ENCODE data around the gene DHDDS.

The DHDDS gene

DNA sequence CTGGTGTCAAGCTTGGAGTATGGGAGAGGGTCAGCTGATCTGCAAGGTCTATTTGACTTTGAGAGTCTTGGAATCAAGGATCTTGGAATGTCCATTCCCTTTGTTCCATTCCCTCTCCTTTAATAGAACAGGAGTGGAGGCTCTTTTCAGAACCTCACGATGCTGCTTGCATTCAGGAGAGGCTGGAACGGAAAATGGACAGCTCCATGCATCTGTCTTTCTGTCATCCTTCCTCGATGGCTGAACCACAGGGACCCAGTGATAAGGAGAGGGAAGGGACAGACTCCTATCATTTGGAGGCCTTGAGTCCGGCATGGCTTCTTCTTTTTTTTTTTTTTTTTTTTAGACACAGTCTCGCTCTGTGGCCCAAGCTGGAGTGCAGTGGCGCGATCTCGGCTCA lies 36.4 kb upstream of the DHDDS start:
- H3K4me3 ChIP-seq (ENCODE audit: low read depth, low read length) = no peak overlapping the region
- no peak for DNase-seq (ENCODE audit: low read depth)
- TF ChIP-seq, protein P1, sequence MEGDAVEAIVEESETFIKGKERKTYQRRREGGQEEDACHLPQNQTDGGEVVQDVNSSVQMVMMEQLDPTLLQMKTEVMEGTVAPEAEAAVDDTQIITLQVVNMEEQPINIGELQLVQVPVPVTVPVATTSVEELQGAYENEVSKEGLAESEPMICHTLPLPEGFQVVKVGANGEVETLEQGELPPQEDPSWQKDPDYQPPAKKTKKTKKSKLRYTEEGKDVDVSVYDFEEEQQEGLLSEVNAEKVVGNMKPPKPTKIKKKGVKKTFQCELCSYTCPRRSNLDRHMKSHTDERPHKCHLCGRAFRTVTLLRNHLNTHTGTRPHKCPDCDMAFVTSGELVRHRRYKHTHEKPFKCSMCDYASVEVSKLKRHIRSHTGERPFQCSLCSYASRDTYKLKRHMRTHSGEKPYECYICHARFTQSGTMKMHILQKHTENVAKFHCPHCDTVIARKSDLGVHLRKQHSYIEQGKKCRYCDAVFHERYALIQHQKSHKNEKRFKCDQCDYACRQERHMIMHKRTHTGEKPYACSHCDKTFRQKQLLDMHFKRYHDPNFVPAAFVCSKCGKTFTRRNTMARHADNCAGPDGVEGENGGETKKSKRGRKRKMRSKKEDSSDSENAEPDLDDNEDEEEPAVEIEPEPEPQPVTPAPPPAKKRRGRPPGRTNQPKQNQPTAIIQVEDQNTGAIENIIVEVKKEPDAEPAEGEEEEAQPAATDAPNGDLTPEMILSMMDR (IDR thresholded peaks at IDR 0.05; ENCODE audit: low read depth, low read length, missing control alignments) = no peak
- in situ Hi-C loops (cut with HindIII; ENCODE audit: low sequenced_read_pairs) = no loop called here

DNA sequence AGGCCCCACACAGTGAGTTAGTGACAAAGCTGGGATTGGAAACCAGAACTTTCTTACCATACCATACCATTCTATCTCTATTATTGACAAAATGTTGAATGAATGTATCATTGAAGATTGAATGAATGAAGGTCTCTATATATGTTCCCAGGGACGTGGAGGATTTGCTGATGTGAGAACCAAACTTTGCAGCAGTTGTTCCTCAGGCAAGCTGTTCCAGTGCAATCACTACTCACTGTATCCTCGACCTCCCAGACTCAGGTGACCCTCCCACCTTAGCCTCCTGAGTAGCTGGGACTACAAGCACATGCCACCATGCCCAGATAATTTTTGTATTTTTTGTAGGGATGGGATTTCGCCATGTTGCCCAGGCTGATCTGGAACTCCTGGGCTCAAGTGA lies 33.1 kb upstream of the DHDDS start:
- no peak overlapping the region for H3K4me3 ChIP-seq (ENCODE audit: low read depth, low read length)
- no peak for DNase-seq (ENCODE audit: low read depth)
- in situ Hi-C loops (cut with HindIII; ENCODE audit: low sequenced_read_pairs) = no loop called here
- TF ChIP-seq, protein P1 (IDR thresholded peaks at IDR 0.05; ENCODE audit: low read depth, low read length, missing control alignments) = no peak

DNA sequence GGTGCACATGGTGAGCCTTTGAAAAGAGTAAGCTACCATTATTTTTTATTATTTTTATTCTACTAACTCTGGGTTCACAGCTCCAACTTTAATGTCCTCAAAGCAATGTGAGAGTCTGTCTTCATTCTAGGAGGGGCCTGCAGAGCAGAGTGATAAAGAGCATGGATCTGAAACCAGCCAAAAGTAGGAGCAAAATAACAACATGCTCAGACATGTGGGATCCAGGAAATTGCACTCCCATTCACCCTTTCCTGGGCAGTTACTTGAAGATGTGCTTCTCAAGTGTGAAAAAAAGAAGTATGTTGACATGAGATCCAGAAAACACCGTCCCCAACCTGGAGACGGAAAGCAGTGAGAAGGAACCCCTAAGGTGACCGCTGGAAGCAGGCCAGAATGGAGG lies 30.2 kb upstream of the DHDDS start:
- in situ Hi-C loops (cut with HindIII; ENCODE audit: low sequenced_read_pairs) = no loop called here
- H3K4me3 ChIP-seq (ENCODE audit: low read depth, low read length) = no peak overlapping the region
- no peak for DNase-seq (ENCODE audit: low read depth)
- TF ChIP-seq, protein P1 (IDR thresholded peaks at IDR 0.05; ENCODE audit: low read depth, low read length, missing control alignments) = no peak

DNA sequence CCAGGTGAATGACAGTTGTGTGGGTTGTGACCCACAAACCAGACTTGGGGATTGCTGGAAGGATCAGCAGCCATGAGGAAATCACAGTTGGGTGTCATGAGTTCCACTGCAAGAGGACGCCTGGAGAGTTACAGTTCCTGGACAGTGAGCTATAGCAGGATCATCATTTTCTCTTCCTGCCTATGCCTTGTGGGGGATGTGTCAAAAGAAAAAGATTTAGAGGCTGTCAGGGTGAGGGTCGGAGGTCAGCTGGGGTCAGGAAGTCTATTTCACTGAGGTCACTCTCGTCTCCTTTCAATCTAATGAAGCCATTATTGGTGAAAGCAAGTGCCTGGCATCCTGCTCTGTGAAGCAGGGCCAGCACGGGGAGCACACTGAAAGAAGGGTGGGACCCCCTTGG lies 28.5 kb upstream of the DHDDS start:
- TF ChIP-seq, protein P1 (IDR thresholded peaks at IDR 0.05; ENCODE audit: low read depth, low read length, missing control alignments) = no peak
- in situ Hi-C loops (cut with HindIII; ENCODE audit: low sequenced_read_pairs) = no loop called here
- H3K4me3 ChIP-seq (ENCODE audit: low read depth, low read length) = no peak overlapping the region
- no peak for DNase-seq (ENCODE audit: low read depth)

DNA sequence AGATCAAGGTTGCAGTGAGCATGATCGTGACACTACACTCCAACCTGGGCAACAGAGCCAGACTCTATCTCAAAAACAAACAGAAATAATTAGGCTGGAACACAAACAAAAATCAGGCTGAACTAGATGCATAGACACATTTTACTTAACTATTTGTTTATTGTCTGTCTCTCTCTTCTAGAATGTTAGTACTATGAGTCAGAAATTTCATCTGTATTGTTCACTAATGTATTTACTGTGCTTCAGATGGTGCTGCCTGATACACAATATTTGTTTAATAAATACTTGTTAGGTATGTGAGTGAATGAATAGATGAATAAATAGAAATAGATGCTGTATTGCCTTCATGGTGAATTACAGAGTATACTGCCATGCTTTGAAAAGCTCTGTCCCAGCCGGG lies 27.5 kb upstream of the DHDDS start:
- DNase-seq (ENCODE audit: low read depth) = no peak
- TF ChIP-seq, protein P1 (IDR thresholded peaks at IDR 0.05; ENCODE audit: low read depth, low read length, missing control alignments) = no peak
- in situ Hi-C loops (cut with HindIII; ENCODE audit: low sequenced_read_pairs) = loop anchor here (5.0 kb wide), 1 partner anchor 42 kb away; no protein-coding TSS in a partner anchor
- H3K4me3 ChIP-seq (ENCODE audit: low read depth, low read length) = no peak overlapping the region

DNA sequence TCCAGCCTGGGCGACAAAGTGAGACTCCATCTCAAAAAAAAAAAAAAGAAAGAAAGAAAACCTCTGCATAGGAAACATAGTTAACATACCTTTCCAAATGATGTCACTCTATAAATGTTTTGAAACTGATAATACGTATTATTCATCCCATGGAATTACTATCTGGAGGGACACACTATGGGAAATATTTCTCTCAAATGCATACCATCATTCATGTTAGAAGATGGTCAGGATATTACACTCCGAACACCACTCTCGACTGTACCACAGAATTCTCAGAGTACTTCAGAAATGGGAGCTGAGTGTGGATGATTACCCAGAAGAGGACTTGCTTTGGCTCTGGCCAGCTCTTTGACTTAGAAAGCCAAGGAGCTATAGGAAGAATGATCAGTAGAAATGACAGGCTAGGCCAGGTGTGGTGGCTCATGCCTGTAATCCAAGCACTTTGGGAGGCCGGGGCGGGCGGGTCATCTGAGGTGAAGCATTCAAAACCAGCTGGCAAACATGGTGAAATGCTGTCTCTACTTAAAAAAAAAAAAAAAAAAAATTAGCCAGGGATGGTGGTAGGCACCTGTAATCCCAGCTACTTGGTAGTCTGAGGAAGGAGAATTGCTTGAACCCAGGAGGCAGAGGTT lies 26.7 kb upstream of the DHDDS start:
- H3K4me3 ChIP-seq (ENCODE audit: low read depth, low read length) = no peak overlapping the region
- TF ChIP-seq, protein P1 (IDR thresholded peaks at IDR 0.05; ENCODE audit: low read depth, low read length, missing control alignments) = no peak
- in situ Hi-C loops (cut with HindIII; ENCODE audit: low sequenced_read_pairs) = loop anchor here (5.0 kb wide), 1 partner anchor 43 kb away; no protein-coding TSS in a partner anchor
- DNase-seq (ENCODE audit: low read depth) = no peak

All from astrocyte of the cerebellum (primary cell).